ENCODE measurements around the gene GSTO2. TPM values are rescaled to one million over a fixed set of nuclear protein-coding genes. Genes with fewer than 3 reads are reported as not detected.

The GSTO2 gene
- total and polyA plus RNA-seq, 2 experiments from 2014 or later = 30.7 to 49.8 TPM

GRCh38 chr10:104303594-104304355, 34.8 kb downstream of the GSTO2 start:
- Histone ChIP-seq H4K20me1 (replicated peaks; ENCODE audit: insufficient read depth) (no peaks in the 10 kb centered on the region), H3K4me3 (no peak overlapping the region), H3K27ac (ENCODE audit: low read depth) (no peak overlapping the region), H3K9me2 (ENCODE audit: insufficient read depth) (peaks cover 6% of the 10 kb centered on the region; the same call in 1 of the 2 replicates), H3F3A (replicated peaks; ENCODE audit: low read depth) (no peaks in the 10 kb centered on the region), H3K4me1 (ENCODE audit: insufficient read depth) (no peaks in the 10 kb centered on the region), H3K27me3 (ENCODE audit: insufficient read depth) (no peaks in the 10 kb centered on the region), H2AFZ (no peak overlapping the region), H3K79me2 (replicated peaks; ENCODE audit: insufficient read depth) (no peaks in the 10 kb centered on the region), H3K4me2 (no peak overlapping the region), H3K36me3 (ENCODE audit: insufficient read depth) (peaks cover 6% of the 10 kb centered on the region; the same call in 1 of the 2 replicates)
- Mint-ChIP-seq H3K4me1 (peaks cover 16% of the 10 kb centered on the region), H3K27ac (no peak overlapping the region), H3K4me3 (no peak overlapping the region), H3K9me3 (peaks cover 29% of the 10 kb centered on the region), H3K36me3 (ENCODE audit: low read depth) (peaks cover 47% of the 10 kb centered on the region), H3K27me3 (ENCODE audit: insufficient read depth, low read depth, poor library complexity) (peaks cover 7% of the 10 kb centered on the region)
- ATAC-seq (no peak), DNase-seq (ENCODE audit: low spot score) (no peak)
- TF ChIP-seq JUNB (IDR thresholded peaks at IDR 0.05; ENCODE audit: unreplicated experiment) = no peak
- TF ChIP-seq STAT1 (IDR thresholded peaks at IDR 0.05; ENCODE audit: unreplicated experiment) = no peak
- TF ChIP-seq NANOG (IDR thresholded peaks at IDR 0.05; ENCODE audit: borderline replicate concordance) = no peak
- no peak for TF ChIP-seq REST (IDR thresholded peaks at IDR 0.05; ENCODE audit: unreplicated experiment)
- no peak for TF ChIP-seq POLR2AphosphoS5 (IDR thresholded peaks at IDR 0.05; ENCODE audit: low read depth)
- no peak for TF ChIP-seq ZNF114 (CRISPR knock-in tag; IDR thresholded peaks at IDR 0.05)
- no peak for TF ChIP-seq ZNF331 (CRISPR knock-in tag; IDR thresholded peaks at IDR 0.05; ENCODE audit: low read depth)
- no peak for TF ChIP-seq CREB1 (CRISPR knock-in tag; IDR thresholded peaks at IDR 0.05; ENCODE audit: low read depth)
- no peak for TF ChIP-seq EZH2phosphoT487 (IDR thresholded peaks at IDR 0.05; ENCODE audit: unreplicated experiment)
- TF ChIP-seq EZH2 (IDR thresholded peaks at IDR 0.05; ENCODE audit: low read depth, unreplicated experiment) = no peak
- no peak for TF ChIP-seq ETS1 (IDR thresholded peaks at IDR 0.05)
- no peak for TF ChIP-seq CTCF (conservative IDR thresholded peaks at IDR 0.05; ENCODE audit: low read depth in 2 of 2)
- no peak for TF ChIP-seq ZNF462 (CRISPR knock-in tag; IDR thresholded peaks at IDR 0.05)
